OCI-LY1 (cell line): Measurements from ENCODE around the gene CATSPER2.
"Not testable (repeated sequence)": the region's sequence is repeated elsewhere in the genome, so short reads cannot be mapped to it uniquely, and the experiment has no call there.

Experiments
- EZH2 ChIP-seq: fragments of 200-600 bp; sonication (generic), shearing (Covaris generic); IDR thresholded peaks from 2 replicates; pipeline ENCODE4 v1.8.0; 2017; ENCODE audit warnings: borderline replicate concordance, mixed run types, mild to moderate bottlenecking, antibody characterized with exemption, low read length, moderate library complexity, mixed read lengths
- TF ChIP-seq, protein P1 (sequence below): fragments of 200-600 bp; sonication (generic), shearing (Covaris generic); IDR thresholded peaks from 2 replicates; pipeline ENCODE4 v1.5.1; 2017; ENCODE audit warnings: mild to moderate bottlenecking, antibody characterized with exemption, low read length, moderate library complexity, mixed read lengths

DNA sequence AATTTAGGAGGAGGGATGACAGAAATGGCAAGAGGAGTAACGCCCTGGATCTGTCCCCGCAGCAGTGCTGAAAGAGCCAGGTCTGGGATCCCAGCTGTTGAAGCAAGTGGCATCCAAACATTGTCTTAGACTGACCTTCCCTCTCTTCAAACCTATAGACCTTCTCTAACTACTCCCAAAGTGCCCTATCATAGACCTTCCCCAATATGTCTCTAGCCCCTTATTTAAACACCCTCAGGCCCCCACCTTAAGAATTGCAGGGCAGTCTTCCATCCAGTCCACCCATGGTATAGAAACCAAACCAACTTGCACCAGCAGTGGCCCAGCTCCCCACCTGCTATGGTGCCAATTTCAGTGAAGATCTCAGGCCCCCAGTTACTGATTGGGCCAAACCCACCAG lies 48.4 kb downstream of the CATSPER2 start:
- TF ChIP-seq, protein P1, sequence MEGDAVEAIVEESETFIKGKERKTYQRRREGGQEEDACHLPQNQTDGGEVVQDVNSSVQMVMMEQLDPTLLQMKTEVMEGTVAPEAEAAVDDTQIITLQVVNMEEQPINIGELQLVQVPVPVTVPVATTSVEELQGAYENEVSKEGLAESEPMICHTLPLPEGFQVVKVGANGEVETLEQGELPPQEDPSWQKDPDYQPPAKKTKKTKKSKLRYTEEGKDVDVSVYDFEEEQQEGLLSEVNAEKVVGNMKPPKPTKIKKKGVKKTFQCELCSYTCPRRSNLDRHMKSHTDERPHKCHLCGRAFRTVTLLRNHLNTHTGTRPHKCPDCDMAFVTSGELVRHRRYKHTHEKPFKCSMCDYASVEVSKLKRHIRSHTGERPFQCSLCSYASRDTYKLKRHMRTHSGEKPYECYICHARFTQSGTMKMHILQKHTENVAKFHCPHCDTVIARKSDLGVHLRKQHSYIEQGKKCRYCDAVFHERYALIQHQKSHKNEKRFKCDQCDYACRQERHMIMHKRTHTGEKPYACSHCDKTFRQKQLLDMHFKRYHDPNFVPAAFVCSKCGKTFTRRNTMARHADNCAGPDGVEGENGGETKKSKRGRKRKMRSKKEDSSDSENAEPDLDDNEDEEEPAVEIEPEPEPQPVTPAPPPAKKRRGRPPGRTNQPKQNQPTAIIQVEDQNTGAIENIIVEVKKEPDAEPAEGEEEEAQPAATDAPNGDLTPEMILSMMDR: not testable (repeated sequence)
- TF ChIP-seq EZH2: not testable (repeated sequence)
